Stimulated activated CD4-positive, alpha-beta T cell treated with anti-CD3 and anti-CD28 coated beads, Interleukin-12 subunit alpha, Interleukin-12 subunit beta, amount 100 ng/mL, for 24 hours (primary cell): ENCODE data around the gene SDE2.
"Not testable (repeated sequence)": the region's sequence is repeated elsewhere in the genome, so short reads cannot be mapped to it uniquely, and the experiment has no call there.

ENCODE experiments used
- DNase-seq, 2 experiments: peaks; one replicate each; pipeline ENCODE4 v3.0.0-alpha.2; 2020; ENCODE audit warnings: low read depth in 2 of 2

SDE2 gene

DNA sequence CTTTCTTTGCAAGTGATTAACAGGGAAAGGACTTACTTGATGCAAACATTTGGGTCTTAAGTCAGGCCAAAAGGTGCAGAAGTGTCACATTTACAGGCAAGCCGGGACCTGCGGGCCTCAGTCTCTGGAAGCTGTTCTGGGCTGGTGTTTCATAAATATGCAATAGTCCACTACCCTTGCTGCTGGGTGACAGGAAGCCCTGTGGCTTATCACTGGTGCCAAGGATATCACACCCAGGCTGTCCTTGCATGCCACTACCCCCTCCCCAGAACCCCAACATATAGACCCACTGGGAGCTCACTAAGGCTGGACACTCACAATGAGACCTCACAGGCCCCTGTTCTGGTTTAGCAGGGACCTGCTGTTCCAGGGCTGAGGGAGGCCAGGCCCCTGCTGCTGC, 54.8 kb downstream of the SDE2 start:
- DNase-seq, result no peak

DNA sequence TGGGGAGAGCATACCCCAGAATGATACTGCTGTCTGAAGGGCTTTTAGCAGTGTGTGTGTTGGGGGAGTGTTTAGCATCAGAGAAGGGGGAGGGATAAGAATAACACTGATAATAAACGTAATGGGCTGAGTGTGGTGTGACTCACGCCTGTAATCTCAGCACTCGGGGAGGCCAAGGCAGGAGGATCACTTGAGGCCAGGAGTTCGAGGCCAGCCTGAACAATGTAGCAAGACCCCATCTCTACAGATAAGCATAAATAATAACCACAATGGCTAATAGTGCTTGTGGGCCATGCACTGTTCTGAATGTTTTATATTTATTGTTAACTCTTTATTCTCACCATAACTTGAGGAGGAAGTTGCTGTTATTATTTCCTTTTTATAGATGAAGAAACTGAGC, 55.6 kb downstream of the SDE2 start:
- no peak for DNase-seq

GRCh38 chr1:225942574-225942973, 56.6 kb downstream of the SDE2 start:
- DNase-seq, result no peak

DNA sequence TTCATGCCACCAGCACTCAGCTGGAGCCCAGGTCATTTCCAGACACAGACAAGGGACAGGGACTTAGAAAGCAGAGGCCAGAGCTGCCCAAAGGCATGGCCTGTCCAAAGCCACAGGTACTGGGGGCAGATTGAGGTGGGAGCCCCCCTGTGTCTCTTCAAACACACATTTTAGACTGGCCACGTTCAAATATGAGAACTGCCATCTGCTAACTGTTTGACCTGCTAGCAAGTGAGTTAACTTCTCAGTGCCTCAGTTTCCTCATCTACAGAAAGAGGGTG, 57.3 kb downstream of the SDE2 start:
- DNase-seq, result no peak

DNA sequence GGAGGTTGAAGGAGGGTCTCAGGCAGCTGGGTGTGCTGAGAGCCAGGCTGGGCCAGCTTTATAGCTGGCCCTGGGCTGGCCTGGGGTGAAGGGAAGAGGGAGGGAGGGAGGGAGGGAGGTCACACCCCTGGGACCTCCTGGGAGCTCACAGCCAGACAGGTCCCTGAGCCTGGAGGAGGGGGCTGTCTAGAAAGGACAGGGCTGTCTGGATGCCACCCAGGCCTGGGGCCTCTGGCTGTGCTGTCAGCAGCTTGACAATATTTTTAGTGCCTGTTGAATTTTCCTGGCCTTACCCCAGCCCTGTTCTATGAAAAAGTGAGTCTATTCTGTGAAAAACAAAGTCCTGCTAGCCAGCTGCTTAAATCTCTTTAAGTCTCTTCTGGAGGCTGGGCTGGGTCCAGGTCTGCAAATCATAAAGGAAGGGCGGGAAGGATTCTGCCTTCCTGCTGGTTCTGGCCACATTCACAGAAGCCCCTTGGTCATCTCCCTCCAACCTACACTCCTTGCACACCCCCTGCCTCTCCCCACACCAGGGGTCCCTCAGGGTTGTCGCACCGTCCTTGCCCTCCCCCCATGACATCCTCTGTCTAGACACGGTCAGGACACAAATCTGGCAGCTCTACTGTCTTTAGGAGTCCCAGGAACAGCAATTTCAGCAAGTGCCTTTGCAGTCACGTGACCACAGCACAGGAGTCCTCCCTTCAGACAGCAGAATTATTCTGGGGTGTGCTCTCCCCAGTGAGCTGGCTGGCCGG, 57.8 kb downstream of the SDE2 start, which contains the start of gene LEFTY2:
Gene LEFTY2 (minus strand): TSS at position 34 of the 755 bp plus-strand sequence. CDS start 80 bp downstream, outside the sequence.
- no peak for DNase-seq

GRCh38 chr1:225940385-225941151, 58.6 kb downstream of the SDE2 start:
- no peak for DNase-seq

- DNase-seq, result not testable (repeated sequence)
Measured at GRCh38 chr1:225939939-225940310, 59.2 kb downstream of the SDE2 start.

GRCh38 chr1:225939097-225939938, 59.8 kb downstream of the SDE2 start:
- DNase-seq, result not testable (repeated sequence)

DNA sequence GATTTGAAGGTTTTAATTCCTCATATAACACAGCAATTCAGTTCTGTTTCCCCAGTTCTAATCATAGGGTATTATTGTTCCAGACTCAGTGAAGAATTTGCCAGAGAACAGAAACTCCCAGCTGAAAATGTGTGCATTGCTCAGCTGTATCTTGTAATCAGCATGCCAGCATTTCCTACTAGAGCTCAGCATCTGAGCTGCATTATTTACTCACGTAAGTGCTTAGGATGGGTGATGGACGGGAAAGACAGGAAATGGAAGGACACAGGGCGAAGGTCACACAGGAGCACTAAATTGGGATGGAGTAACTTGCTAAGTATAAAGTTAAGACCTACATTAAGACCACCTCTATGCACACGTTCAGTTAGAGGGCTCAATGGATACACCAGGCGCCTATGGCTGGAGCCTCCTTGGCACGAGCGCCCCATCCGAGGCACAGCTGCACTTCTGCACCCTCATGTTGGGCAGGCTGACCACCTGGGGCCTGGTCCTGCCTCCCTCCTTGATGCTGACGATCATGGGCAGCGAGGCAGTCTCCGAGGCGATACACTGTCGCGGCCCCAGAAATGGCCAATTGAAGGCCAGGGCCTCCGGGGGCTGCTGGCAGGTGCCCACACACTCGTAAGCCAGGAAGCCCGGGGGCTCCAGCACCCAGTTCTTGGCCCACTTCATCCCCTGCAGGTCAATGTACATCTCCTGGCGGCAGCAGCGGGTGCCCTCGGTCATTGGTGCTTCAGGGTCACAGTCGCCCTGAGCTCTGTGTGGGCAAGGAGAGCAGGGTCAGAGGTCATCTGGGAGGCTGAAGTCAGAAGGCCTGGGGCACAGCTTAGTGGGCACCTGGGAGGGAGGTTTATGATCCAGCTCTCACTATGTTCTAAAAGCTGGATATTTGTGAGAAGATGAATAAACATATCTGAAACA, 61.8 kb downstream of the SDE2 start:
- DNase-seq, result no peak

DNA sequence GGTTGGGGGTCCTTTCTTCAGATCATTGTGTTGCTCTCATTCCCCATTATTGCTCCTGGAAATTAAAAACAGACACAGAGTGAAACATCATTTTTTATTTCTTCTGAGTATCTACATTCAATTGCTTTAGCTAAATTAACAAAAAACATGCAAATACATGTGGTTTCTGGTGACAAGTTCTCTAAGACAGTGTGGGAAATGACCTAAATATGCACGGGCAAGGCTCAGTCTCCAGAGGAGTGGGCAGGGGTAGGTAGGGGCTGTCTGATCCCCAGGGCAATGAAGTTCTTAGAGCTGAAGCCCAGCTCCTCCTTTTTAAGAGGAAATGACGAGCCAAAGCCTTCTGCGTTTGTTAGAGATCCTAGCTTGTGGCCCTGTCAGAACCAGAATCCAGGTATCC, 62.6 kb downstream of the SDE2 start:
- no peak for DNase-seq

DNA sequence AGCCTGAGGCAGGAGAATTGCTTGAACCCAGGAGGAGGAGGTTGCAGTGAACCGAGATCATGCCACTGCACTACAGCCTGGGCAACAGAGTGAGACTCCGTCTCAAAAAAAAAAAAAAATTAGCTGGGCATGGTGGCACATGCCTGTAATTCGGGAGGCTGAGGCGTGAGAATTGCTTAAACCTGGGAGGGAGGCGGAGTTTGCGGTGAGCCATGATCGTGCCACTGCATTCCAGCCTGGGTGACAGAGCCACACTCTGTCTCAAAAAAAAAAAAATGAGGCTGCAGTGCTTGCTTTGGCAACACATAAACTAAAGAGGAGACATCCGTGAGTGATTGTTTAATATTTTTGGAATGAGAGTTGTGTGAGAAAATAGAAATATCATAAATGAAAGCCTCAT, 63.1 kb downstream of the SDE2 start:
- not testable (repeated sequence) for DNase-seq

DNA sequence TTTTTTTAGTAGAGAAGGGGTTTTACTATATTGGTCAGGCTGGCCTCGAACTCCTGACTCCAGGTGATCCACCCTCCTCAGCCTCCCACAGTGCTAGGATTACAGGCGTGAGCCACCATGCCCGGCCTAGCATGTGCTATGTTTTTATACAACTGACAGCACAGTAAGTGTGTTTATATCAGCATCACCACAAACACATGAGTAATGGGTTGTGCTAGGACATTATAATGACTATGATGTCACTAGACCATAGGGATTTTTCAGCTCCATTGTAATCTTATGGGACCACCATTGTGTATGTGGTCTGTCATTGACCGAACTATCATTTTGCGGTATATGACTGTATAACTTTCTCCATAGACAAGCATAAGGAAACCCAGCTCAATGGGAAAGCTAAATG, 64.4 kb downstream of the SDE2 start:
- DNase-seq, result no peak

GRCh38 chr1:225933072-225933471, 66.1 kb downstream of the SDE2 start:
- no peak for DNase-seq
